Measurements from ENCODE around the gene FMO2.

FMO2 gene

GRCh38 chr1:171158551-171158950 is 26.5 kb upstream of the FMO2 start:
- in situ Hi-C loops (cut with HindIII; ENCODE audit: low sequenced_read_pairs): no loop called here

GRCh38 chr1:171159148-171159547 is 26.0 kb upstream of the FMO2 start:
- TF ChIP-seq CTCF (IDR thresholded peaks at IDR 0.05; ENCODE audit: low read depth, low read length, missing control alignments): no peak
- DNase-seq (ENCODE audit: low read depth): no peak
- no peak overlapping the region for H3K4me3 ChIP-seq (ENCODE audit: low read depth, low read length)
- in situ Hi-C loops (cut with HindIII; ENCODE audit: low sequenced_read_pairs): no loop called here

More at GRCh38 chr1:171158551-171158950, 26.5 kb upstream of the FMO2 start:
- no peak for TF ChIP-seq CTCF (IDR thresholded peaks at IDR 0.05; ENCODE audit: low read depth, low read length, missing control alignments)
- H3K4me3 ChIP-seq (ENCODE audit: low read depth, low read length): no peak overlapping the region
- DNase-seq (ENCODE audit: low read depth): no peak

- in situ Hi-C loops (cut with HindIII; ENCODE audit: low sequenced_read_pairs): no loop called here
- no peak overlapping the region for H3K4me3 ChIP-seq (ENCODE audit: low read depth, low read length)
- TF ChIP-seq CTCF (IDR thresholded peaks at IDR 0.05; ENCODE audit: low read depth, low read length, missing control alignments): no peak
- DNase-seq (ENCODE audit: low read depth): no peak
These were observed 24.9 kb upstream of the FMO2 start for GRCh38 chr1:171160211-171160610.

GRCh38 chr1:171160639-171161354 is 24.3 kb upstream of the FMO2 start:
- in situ Hi-C loops (cut with HindIII; ENCODE audit: low sequenced_read_pairs): no loop called here
- no peak for DNase-seq (ENCODE audit: low read depth)
- no peak overlapping the region for H3K4me3 ChIP-seq (ENCODE audit: low read depth, low read length)
- no peak for TF ChIP-seq CTCF (IDR thresholded peaks at IDR 0.05; ENCODE audit: low read depth, low read length, missing control alignments)

- DNase-seq (ENCODE audit: low read depth): no peak
- TF ChIP-seq CTCF (IDR thresholded peaks at IDR 0.05; ENCODE audit: low read depth, low read length, missing control alignments): no peak
- no peak overlapping the region for H3K4me3 ChIP-seq (ENCODE audit: low read depth, low read length)
- in situ Hi-C loops (cut with HindIII; ENCODE audit: low sequenced_read_pairs): no loop called here
These were observed 23.7 kb upstream of the FMO2 start for GRCh38 chr1:171161431-171161830.

GRCh38 chr1:171166361-171166760 is 18.7 kb upstream of the FMO2 start:
- no peak for DNase-seq (ENCODE audit: low read depth)
- TF ChIP-seq CTCF (IDR thresholded peaks at IDR 0.05; ENCODE audit: low read depth, low read length, missing control alignments): no peak
- in situ Hi-C loops (cut with HindIII; ENCODE audit: low sequenced_read_pairs): no loop called here

More at GRCh38 chr1:171166361-171166760, 18.7 kb upstream of the FMO2 start:
- no peak overlapping the region for H3K4me3 ChIP-seq (ENCODE audit: low read depth, low read length)

Measured in astrocyte of the cerebellum (primary cell).